Measurements from ENCODE around the gene NVL. TPM values are rescaled to one million over a fixed set of nuclear protein-coding genes. Genes with fewer than 3 reads are reported as not detected.

Gene NVL
- total and polyA plus RNA-seq, 2 of the 8 experiments (the other 6 are each of a cell fraction or from before 2014, with no cell fraction given) = 22.7 to 45.8 TPM

- Histone ChIP-seq H3K4ac (replicated peaks; ENCODE audit: insufficient read length, low read depth, low read length) (no peak overlapping the region), H3K79me1 (ENCODE audit: low read depth, low read length) (no peaks in the 10 kb centered on the region), H2AK5ac (ENCODE audit: low read depth, low read length) (no peak overlapping the region), H3K23me2 (ENCODE audit: low read depth, low read length) (no peaks in the 10 kb centered on the region), H3K36me3 (ENCODE audit: control insufficient read depth in 2 of 4, insufficient read depth in 4 of 4, low read length in 3 of 4) (peaks cover 0 to 37% (median 13%) of the 10 kb centered on the region in 4 experiments; a peak in 7 of 8 replicates), H3K4me2 (ENCODE audit: insufficient read depth in 1 of 2, low read depth in 2 of 2, low read length in 2 of 2) (no peak overlapping the region), H3K9me3 (ENCODE audit: insufficient read depth in 2 of 2, low read depth in 1 of 2, low read length in 1 of 2) (no peaks in the 10 kb centered on the region), H3K14ac (ENCODE audit: insufficient read length) (no peak overlapping the region), H3K79me2 (ENCODE audit: control insufficient read depth in 1 of 2, insufficient read depth in 2 of 2, low read length in 2 of 2) (no peaks in the 10 kb centered on the region), H3K4me3 (ENCODE audit: extremely low read depth in 1 of 4, insufficient read depth in 2 of 4, low read depth in 3 of 4, low read length in 4 of 4) (no peak overlapping the region), H4K91ac (replicated peaks; ENCODE audit: insufficient read length, low read length) (no peak overlapping the region), H2BK5ac (ENCODE audit: low read depth, low read length) (no peak overlapping the region), H3K56ac (replicated peaks; ENCODE audit: insufficient read length, low read depth, low read length) (no peak overlapping the region), H3K23ac (ENCODE audit: insufficient read length) (no peak overlapping the region), H2AFZ (ENCODE audit: low read length) (no peak overlapping the region), H3K18ac (ENCODE audit: extremely low read depth, low read length) (no peak overlapping the region), H3K9ac (replicated peaks in 1 of 4; ENCODE audit: extremely low read depth in 1 of 4, low read depth in 3 of 4, low read length in 3 of 4) (no peak overlapping the region), H2BK120ac (replicated peaks; ENCODE audit: low read depth, low read length) (no peak overlapping the region), H4K5ac (ENCODE audit: insufficient read length, low read depth, low read length) (no peak overlapping the region), H3K4me1 (replicated peaks in 1 of 4; ENCODE audit: control insufficient read depth in 3 of 4, insufficient read depth in 4 of 4, low read length in 3 of 4) (peaks cover 0 to 4% (median 2%) of the 10 kb centered on the region in 4 experiments; a peak in 2 of 7 replicates), H2BK15ac (ENCODE audit: low read length) (no peak overlapping the region), H3K27me3 (replicated peaks in 1 of 4; ENCODE audit: control insufficient read depth in 3 of 4, extremely low read depth in 1 of 4, insufficient read depth in 3 of 4, low read length in 3 of 4) (no peaks in the 10 kb centered on the region; a peak in 1 of 7 replicates), H4K20me1 (replicated peaks in 1 of 2; ENCODE audit: control insufficient read depth in 1 of 2, insufficient read depth in 2 of 2, low read length in 2 of 2) (no peaks in the 10 kb centered on the region), H2BK12ac (ENCODE audit: low read depth, low read length) (no peak overlapping the region), H3K27ac (ENCODE audit: low read depth, low read length) (no peak overlapping the region), H2BK20ac (ENCODE audit: low read length) (no peak overlapping the region), H4K8ac (ENCODE audit: extremely low read depth, insufficient read depth, low read length) (no peak overlapping the region)
- CTCF ChIA-PET (ENCODE audit: partially characterized antibody) = interaction anchor here (1.1 kb wide), 1 partner anchor 138 kb away, joined by 3 read pairs; no protein-coding TSS in a partner anchor
- FAIRE-seq = no peak
- POLR2A ChIA-PET (ENCODE audit: partially characterized antibody) = no interaction called here
- TF ChIP-seq TBP (IDR thresholded peaks at IDR 0.05; ENCODE audit: low read depth, low read length) = no peak
- TF ChIP-seq SAP30 (IDR thresholded peaks at IDR 0.05; ENCODE audit: insufficient read depth, insufficient replicate concordance, low read length) = no peak
- peak; percentile 28; the same call in 1 of the 2 replicates for TF ChIP-seq ZNF274 (IDR thresholded peaks at IDR 0.05; ENCODE audit: borderline replicate concordance, extremely low read depth, low read length)
- TF ChIP-seq BACH1 (IDR thresholded peaks at IDR 0.05; ENCODE audit: low read length) = no peak
- peak; percentile 98 for TF ChIP-seq POLR2AphosphoS5 (IDR thresholded peaks at IDR 0.05; ENCODE audit: low read depth, low read length)
- TF ChIP-seq EGR1 (IDR thresholded peaks at IDR 0.05; ENCODE audit: borderline replicate concordance, low read depth, low read length) = peak; percentile 61
- 0 out of 2 replicates have a peak, but pooled peaks have one; percentile 67 for TF ChIP-seq TCF12 (IDR thresholded peaks at IDR 0.05; ENCODE audit: low read depth, low read length)
- no peak for TF ChIP-seq GABPA (IDR thresholded peaks at IDR 0.05; ENCODE audit: borderline replicate concordance, insufficient read depth, low read length)
- no peak for TF ChIP-seq ASH2L (IDR thresholded peaks at IDR 0.05; ENCODE audit: low read length)
- 86% methylated on average over 6 of the region's 6 CpGs; no CpG with 5 or more reads in 1 of the 2 experiments for WGBS, 2 experiments (ENCODE audit: extremely low coverage in 1 of 2, insufficient coverage in 1 of 2, insufficient read length in 1 of 2, insufficient replicate concordance in 2 of 2, low coverage in 1 of 2, low lambda C conversion rate in 2 of 2, missing lambda C conversion rate in 1 of 2)
- no peak for DNase-seq (ENCODE audit: low read depth in 1 of 2, low spot score in 2 of 2)
Measured at GRCh38 chr1:224226849-224227502, 103.0 kb downstream of the NVL start.

Measured in H1 (cell line).